HL-60 (cell line): ENCODE measurements around the gene TOMM70.

Source experiments
- DNase-seq, 2 experiments: peaks; one replicate each; pipeline ENCODE4 v3.0.0-alpha.2; 2010 to 2020; ENCODE audit warnings: low read depth in 1 of 2, low spot score in 1 of 2
- H3K27ac ChIP-seq: fragments of 250-450 bp; sonication (Bioruptor Pico); replicated peaks from 2 replicates; pipeline ENCODE4 v1.5.1; 2020; ENCODE audit warnings: mild to moderate bottlenecking, moderate library complexity
- H3K27me3 ChIP-seq: fragments of 250-450 bp; sonication (Bioruptor Pico); 2 replicates; pipeline ENCODE4 v1.5.1; 2021; ENCODE audit warnings: mild to moderate bottlenecking, moderate library complexity; ENCODE audit not compliant: insufficient read depth, poor library complexity, severe bottlenecking
- H3K4me3 ChIP-seq: replicated peaks from 2 replicates; pipeline ENCODE4 v1.5.1; 2011; ENCODE audit warnings: mild to moderate bottlenecking, control low read depth, low read length; ENCODE audit not compliant: insufficient read depth
- CTCF ChIP-seq: IDR thresholded peaks from one replicate; pipeline ENCODE4 v1.5.1; 2011; ENCODE audit warnings: low read length, control low read depth, inconsistent platforms; ENCODE audit not compliant: insufficient read depth
- GABPA ChIP-seq: IDR thresholded peaks from 2 replicates; pipeline ENCODE4 v1.6.1; 2012; ENCODE audit warnings: low read depth
- POLR2AphosphoS5 ChIP-seq: IDR thresholded peaks from 2 replicates; pipeline ENCODE4 v1.6.1; 2012; ENCODE audit warnings: low read depth
- REST ChIP-seq: IDR thresholded peaks from 2 replicates; pipeline ENCODE4 v1.6.1; 2012; ENCODE audit warnings: low read depth; ENCODE audit not compliant: insufficient replicate concordance
- SPI1 ChIP-seq: IDR thresholded peaks from 2 replicates; pipeline ENCODE4 v1.6.1; 2012; ENCODE audit warnings: low read depth, mild to moderate bottlenecking, borderline replicate concordance

Gene TOMM70

GRCh38 chr3:100402256-100402655 is 1.4 kb upstream of the TOMM70 start:
- DNase-seq: no peak
- no peaks in the 10 kb centered on the region for H3K27me3 ChIP-seq
- TF ChIP-seq CTCF: no peak
- no peak for TF ChIP-seq SPI1
- TF ChIP-seq POLR2AphosphoS5: no peak
- H3K4me3 ChIP-seq: peak overlapping the region; percentile 91
- H3K27ac ChIP-seq: peak overlapping the region; percentile 93

- DNase-seq: no peak
- no peaks in the 10 kb centered on the region for H3K27me3 ChIP-seq
- H3K4me3 ChIP-seq: peak overlapping the region; percentile 91
- peak; percentile 3 for TF ChIP-seq REST
- no peak for TF ChIP-seq CTCF
- peak overlapping the region; percentile 93 for H3K27ac ChIP-seq
Measured at GRCh38 chr3:100401674-100402041, 769 bp upstream of the TOMM70 start.

- TF ChIP-seq GABPA (no peak), SPI1 (no peak), CTCF (no peak), POLR2AphosphoS5 (no peak), REST (no peak)
- Histone ChIP-seq H3K27me3 (no peaks in the 10 kb centered on the region), H3K27ac (peak overlapping the region; percentile 93), H3K4me3 (peak overlapping the region; percentile 91)
- peak in 1 of 2 experiments; percentile 28 for DNase-seq
Measured at GRCh38 chr3:100400419-100400779, 490 bp downstream of the TOMM70 start.

GRCh38 chr3:100399341-100400071 is 1.4 kb downstream of the TOMM70 start:
- Histone ChIP-seq H3K4me3 (peak overlapping the region; percentile 91), H3K27me3 (no peaks in the 10 kb centered on the region), H3K27ac (no peak overlapping the region; the same call in 1 of the 2 replicates)
- TF ChIP-seq REST (no peak), CTCF (no peak), POLR2AphosphoS5 (no peak), GABPA (no peak), SPI1 (no peak)
- no peak for DNase-seq
